H1 (cell line): ENCODE results near the gene P3H3. TPM values are rescaled to one million over a fixed set of nuclear protein-coding genes. Genes with fewer than 3 reads are reported as not detected.

ENCODE experiments used
- BCL11A ChIP-seq, 2 experiments: IDR thresholded peaks; one replicate each; pipeline ENCODE4 v1.6.1; 2011; ENCODE audit warnings: low read depth in 2 of 2, low read length in 2 of 2, mild to moderate bottlenecking in 2 of 2
- CHD2 ChIP-seq: IDR thresholded peaks from 2 replicates; pipeline ENCODE4 v1.6.1; 2012; ENCODE audit warnings: low read length, improper control_type of control experiment
- CREB1 ChIP-seq: IDR thresholded peaks from 2 replicates; pipeline ENCODE4 v1.6.1; 2012; ENCODE audit warnings: inconsistent platforms
- GABPA ChIP-seq: IDR thresholded peaks from 2 replicates; pipeline ENCODE4 v1.6.1; 2011; ENCODE audit warnings: mild to moderate bottlenecking, low read length, moderate library complexity, borderline replicate concordance; ENCODE audit not compliant: insufficient read depth
- JUND ChIP-seq: IDR thresholded peaks from 2 replicates; pipeline ENCODE4 v1.6.1; 2011; ENCODE audit warnings: mild to moderate bottlenecking, improper control_type of control experiment, low read length
- RBBP5 ChIP-seq: IDR thresholded peaks from 2 replicates; pipeline ENCODE4 v1.7.1; 2012; ENCODE audit warnings: low read depth, mild to moderate bottlenecking, inconsistent platforms, low read length, moderate library complexity, borderline replicate concordance
- polyA plus RNA-seq, 7 experiments: library from polyadenylated mRNA; depleted of rRNA in 3 of 7; stranded (reverse) in 5 of 7; unstranded in 2 of 7; fragments of >200 nt in 5 of 7; fragments of 200-250 nt in 2 of 7; gene quantifications; 1 replicate in 5 of 7; 2 replicates in 1 of 7; 4 replicates in 1 of 7; pipeline versions ENCODE4 v1.2.1 to v1.2.3, GENCODE V29; 2011 to 2013; ENCODE audit warnings: missing spikeins in 2 of 7, mixed read lengths in 2 of 7
- total RNA-seq: library from RNA; stranded (reverse); fragmentation: NEBNext Ultra II Directional; extraction: Animal tissue kit (Norgen Biotek cat#: 25700); gene quantifications from 2 replicates; pipeline ENCODE4 v1.2.1, GENCODE V29; 2021

The P3H3 gene
- total and polyA plus RNA-seq, 2 of the 8 experiments (the other 6 are each of a cell fraction or from before 2014, with no cell fraction given) = 22.9 to 43.5 TPM

DNA sequence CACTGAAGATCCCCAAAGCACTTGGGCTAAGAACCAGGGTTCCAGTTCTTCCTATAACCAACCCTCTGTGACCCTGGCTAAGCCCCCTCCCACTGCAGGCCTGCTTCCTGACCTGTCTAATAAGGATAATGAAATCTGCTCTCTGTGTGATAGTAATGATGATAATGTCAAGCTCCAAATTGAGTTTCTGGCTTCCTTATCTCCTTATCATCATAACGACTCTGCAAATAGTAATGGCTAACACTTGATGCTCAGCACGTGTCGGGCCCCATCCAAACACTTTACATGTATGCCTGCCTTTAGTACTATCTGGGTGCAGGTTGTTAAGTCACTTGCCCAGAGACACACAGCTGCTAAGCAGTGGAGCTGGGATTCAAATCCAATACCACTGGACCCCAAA, 11.6 kb upstream of the P3H3 start (continued):
- TF ChIP-seq CHD2 = no peak
- TF ChIP-seq RBBP5 = no peak
- no peak for TF ChIP-seq CREB1
- TF ChIP-seq BCL11A (IDR thresholded peaks at IDR 0.05; ENCODE audit: low read depth in 2 of 2, low read length in 2 of 2) = no peak
- no peak for TF ChIP-seq GABPA
- TF ChIP-seq JUND = no peak
